GM10248 (cell line): ENCODE results near the gene SCLY.
"Not testable (repeated sequence)": the region's sequence is repeated elsewhere in the genome, so short reads cannot be mapped to it uniquely, and the experiment has no call there.

Source experiments
- CTCF ChIA-PET: fragments of 300-600 bp; sonication (Branson Sonifier 250); formaldehyde crosslinking; extraction: SDS; loops from one replicate; lab custom pipeline; 2021; ENCODE audit warnings: antibody characterized with exemption; lab: Yijun Ruan, JAX
- POLR2A ChIA-PET: fragments of 350-650 bp; sonication (Branson Sonifier 250); formaldehyde crosslinking; extraction: SDS; loops from one replicate; lab custom pipeline; 2020; ENCODE audit warnings: antibody characterized with exemption; lab: Yijun Ruan, JAX
- DNase-seq: peaks from one replicate; pipeline ENCODE4 v3.0.0; 2012; ENCODE audit errors: extremely low spot score
- TF ChIP-seq, protein P1 (sequence below): IDR thresholded peaks from 2 replicates; pipeline ENCODE4 v1.5.1; 2012; ENCODE audit warnings: mild to moderate bottlenecking, low read depth; ENCODE audit errors: extremely low read depth, missing control alignments, control extremely low read depth

The SCLY gene

DNA sequence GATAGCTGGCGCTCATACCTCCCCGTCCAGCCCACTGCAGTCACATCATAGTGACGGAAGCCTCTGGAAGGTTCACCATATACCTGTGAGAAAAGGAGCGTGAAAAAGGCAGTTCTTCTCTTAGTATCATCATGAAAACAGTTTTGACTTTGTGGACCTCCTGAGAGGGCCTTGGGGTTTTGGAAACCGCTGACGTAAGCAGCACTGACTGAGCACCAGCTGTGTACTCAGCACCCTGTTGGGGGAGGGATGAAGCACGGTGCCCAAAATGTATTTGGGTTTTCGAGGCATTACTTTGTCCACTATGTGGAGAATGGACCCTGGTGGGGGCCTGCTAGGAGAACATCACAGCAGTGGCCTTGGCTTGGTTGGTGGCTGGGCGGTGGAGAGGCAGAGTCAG is 5.4 kb downstream of the SCLY start:
- POLR2A ChIA-PET: no interaction called here
- TF ChIP-seq, protein P1, sequence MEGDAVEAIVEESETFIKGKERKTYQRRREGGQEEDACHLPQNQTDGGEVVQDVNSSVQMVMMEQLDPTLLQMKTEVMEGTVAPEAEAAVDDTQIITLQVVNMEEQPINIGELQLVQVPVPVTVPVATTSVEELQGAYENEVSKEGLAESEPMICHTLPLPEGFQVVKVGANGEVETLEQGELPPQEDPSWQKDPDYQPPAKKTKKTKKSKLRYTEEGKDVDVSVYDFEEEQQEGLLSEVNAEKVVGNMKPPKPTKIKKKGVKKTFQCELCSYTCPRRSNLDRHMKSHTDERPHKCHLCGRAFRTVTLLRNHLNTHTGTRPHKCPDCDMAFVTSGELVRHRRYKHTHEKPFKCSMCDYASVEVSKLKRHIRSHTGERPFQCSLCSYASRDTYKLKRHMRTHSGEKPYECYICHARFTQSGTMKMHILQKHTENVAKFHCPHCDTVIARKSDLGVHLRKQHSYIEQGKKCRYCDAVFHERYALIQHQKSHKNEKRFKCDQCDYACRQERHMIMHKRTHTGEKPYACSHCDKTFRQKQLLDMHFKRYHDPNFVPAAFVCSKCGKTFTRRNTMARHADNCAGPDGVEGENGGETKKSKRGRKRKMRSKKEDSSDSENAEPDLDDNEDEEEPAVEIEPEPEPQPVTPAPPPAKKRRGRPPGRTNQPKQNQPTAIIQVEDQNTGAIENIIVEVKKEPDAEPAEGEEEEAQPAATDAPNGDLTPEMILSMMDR: no peak
- CTCF ChIA-PET: no interaction called here
- DNase-seq: no peak

DNA sequence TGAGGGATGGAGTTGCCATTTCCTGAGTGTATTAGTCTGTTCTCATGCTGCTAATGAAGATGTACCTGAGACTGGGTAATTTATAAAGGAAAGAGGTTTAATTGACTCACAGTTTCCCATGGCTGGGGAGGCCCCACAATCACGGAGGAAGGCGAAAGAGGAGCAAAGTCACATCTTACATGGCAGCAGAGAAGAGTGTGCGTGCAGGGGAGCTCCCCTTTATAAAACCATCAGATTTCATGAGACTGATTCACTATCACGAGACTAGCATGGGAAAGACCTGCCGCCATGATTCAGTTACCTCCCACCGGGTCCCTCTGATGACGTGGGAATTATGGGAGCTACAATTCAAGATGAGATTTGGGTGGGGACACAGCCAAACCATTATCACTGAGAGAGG is 5.9 kb downstream of the SCLY start:
- DNase-seq, POLR2A ChIA-PET, CTCF ChIA-PET: not testable (repeated sequence)

DNA sequence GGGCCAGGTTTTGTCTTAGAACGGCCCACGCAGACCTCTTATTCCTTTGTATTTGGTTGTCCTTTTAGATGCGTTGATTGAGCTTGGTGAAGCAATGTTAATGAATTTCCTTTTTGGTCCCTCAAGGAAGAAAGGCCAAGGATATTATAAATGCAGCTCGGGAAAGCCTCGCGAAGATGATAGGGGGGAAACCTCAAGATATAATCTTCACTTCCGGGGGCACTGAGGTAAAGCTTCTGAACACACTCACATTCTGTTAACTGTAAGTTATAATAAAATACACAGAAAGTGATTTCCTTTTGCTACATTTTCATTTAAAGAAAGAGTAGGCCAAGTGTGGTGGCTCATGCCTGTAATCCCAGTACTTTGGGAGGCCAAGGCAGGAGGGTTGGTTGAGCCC is 7.1 kb downstream of the SCLY start:
- ChIA-PET POLR2A (no interaction called here), CTCF (no interaction called here)
- no peak for DNase-seq
- TF ChIP-seq, protein P1: no peak

DNA sequence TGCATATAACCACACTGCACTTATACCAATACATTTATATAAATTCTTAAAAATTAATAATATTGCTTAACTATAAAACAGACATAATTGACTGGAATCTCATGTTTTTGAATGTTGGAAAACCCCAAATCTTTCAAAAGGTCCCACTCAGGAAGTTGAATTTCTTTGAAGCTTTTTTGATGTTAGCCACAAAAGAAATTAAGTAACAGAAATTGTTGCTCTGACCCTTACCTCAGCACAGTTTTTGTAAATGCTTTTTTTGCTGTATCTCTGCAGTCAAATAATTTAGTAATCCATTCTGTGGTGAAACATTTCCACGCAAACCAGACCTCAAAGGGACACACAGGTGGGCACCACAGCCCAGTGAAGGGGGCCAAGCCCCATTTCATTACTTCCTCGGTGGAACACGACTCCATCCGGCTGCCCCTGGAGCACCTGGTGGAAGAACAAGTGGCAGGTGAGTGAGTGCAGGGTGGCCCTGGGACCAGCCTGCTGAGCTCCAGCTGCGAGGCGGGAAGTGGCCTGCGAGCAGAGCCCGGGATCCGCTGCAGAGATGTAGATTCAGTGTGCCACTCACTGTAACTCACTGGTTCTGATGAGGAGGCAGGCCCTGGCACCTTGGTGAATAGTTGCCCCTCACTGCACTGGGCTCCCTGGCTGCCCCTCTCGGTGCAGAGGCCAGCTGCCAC is 8.4 kb downstream of the SCLY start:
- no peak for DNase-seq
- TF ChIP-seq, protein P1: no peak
- ChIA-PET CTCF (no interaction called here), POLR2A (no interaction called here)

DNA sequence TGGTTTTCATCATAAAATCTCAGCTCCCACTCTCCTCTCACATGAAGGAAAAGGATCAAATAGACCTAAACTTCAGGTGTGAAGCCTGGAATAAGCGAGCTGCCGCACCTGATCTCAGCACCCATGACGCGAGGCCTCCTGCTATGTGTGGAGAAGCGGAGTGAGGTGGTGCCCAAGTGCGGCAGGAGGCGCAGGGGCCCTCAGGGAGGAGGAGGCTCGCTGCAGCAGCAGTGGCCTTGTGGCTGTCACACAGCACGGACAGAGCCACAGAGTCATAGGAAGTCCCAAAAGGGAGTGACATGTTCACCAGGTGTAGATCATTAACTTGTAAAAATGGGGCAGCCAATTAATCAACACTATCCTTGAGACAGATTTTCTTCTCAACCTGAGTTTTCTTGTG is 9.1 kb downstream of the SCLY start:
- ChIA-PET POLR2A (interaction anchor here (0.8 kb wide), 1 partner anchor 9 kb away, joined by 3 read pairs; the partner anchor contains the start of gene SCLY), CTCF (no interaction called here)
- no peak for DNase-seq
- TF ChIP-seq, protein P1: no peak

DNA sequence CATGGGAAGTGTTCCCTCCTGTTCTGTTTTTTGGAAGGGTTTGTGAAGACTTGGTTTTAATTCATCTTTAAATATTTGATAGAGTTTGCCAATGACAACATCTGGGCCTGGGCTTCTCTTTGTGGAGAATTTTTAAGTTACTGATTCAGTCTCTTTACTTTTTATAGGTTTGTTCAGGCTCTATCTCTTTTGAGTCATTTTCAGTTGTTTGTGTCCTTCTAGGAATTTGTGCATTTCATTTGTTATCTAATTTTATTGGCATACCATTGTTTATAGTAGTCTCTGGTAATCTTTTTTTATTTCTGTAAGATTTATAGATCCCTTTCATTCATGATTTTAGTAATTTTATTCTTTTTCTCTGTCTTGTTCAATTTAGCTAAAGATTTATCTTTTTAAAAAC is 14.6 kb downstream of the SCLY start:
- TF ChIP-seq, protein P1: no peak
- ChIA-PET CTCF (no interaction called here), POLR2A (no interaction called here)
- DNase-seq: no peak

DNA sequence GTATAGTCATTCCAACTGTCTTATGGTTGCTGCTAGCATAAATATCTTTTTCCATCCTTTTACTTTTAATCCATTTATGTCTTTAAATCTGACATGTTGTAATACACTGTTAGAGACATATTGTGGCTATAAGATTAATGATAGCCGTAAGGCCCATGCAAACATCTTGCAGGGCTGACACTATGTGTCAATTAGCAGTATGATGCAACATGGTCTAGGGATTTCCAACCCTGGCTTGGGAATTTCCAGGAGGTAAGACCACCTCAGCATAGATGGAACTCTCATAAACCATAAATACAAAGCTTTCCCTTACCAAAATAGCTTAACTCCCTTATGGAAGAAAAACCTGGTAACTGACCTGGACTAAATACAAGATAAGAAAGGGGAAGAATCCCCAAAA is 16.5 kb downstream of the SCLY start:
- TF ChIP-seq, protein P1: no peak
- POLR2A ChIA-PET: no interaction called here
- CTCF ChIA-PET: no interaction called here
- no peak for DNase-seq
